Fibroblast of lung (primary cell): ENCODE results near the gene TSPOAP1. TPM values are rescaled to one million over a fixed set of nuclear protein-coding genes. Genes with fewer than 3 reads are reported as not detected.
"Not testable (repeated sequence)": the region's sequence is repeated elsewhere in the genome, so short reads cannot be mapped to it uniquely, and the experiment has no call there.

Experiments
- DNase-seq, 2 donors: peaks; one replicate each; pipeline versions ENCODE4 v3.0.0 to v3.0.0-alpha.2; 2010; ENCODE audit warnings: low read depth in 2 of 2
- H2AFZ ChIP-seq: 2 replicates; pipeline ENCODE4 v1.5.1; 2012; ENCODE audit warnings: low read length, control low read depth, inconsistent platforms
- H3K27ac ChIP-seq: 2 replicates; pipeline ENCODE4 v1.5.1; 2011; ENCODE audit warnings: low read length, control low read depth; ENCODE audit not compliant: insufficient read depth
- H3K27me3 ChIP-seq: 2 replicates; pipeline ENCODE4 v1.5.1; 2011; ENCODE audit warnings: mild to moderate bottlenecking, low read length; ENCODE audit not compliant: control insufficient read depth, insufficient read depth
- H3K36me3 ChIP-seq: 2 replicates; pipeline ENCODE4 v1.5.1; 2011; ENCODE audit warnings: low read length; ENCODE audit not compliant: control insufficient read depth, insufficient read depth
- H3K4me1 ChIP-seq: 2 replicates; pipeline ENCODE4 v1.5.1; 2011; ENCODE audit warnings: low read length; ENCODE audit not compliant: control insufficient read depth, insufficient read depth; ENCODE audit errors: extremely low read depth
- H3K4me2 ChIP-seq: 2 replicates; pipeline ENCODE4 v1.5.1; 2011; ENCODE audit warnings: low read length, control low read depth; ENCODE audit not compliant: insufficient read depth; ENCODE audit errors: extremely low read depth
- H3K4me3 ChIP-seq, 4 experiments: fragments of 200-600 bp in 1 of 4; sonication (generic) in 1 of 4; replicated peaks in 1 of 4; 2 replicates each; pipeline ENCODE4 v1.5.1; 2011 to 2016; ENCODE audit warnings: low read length in 4 of 4, low read depth in 3 of 4, mild to moderate bottlenecking in 3 of 4, control low read depth in 2 of 4, inconsistent platforms in 1 of 4, mixed read lengths in 1 of 4; ENCODE audit not compliant: insufficient read depth in 1 of 4; ENCODE audit errors: control extremely low read depth in 1 of 4
- H3K79me2 ChIP-seq: 2 replicates; pipeline ENCODE4 v1.5.1; 2012; ENCODE audit warnings: mild to moderate bottlenecking, low read length, inconsistent platforms; ENCODE audit not compliant: control insufficient read depth, insufficient read depth
- H3K9ac ChIP-seq: 2 replicates; pipeline ENCODE4 v1.5.1; 2011; ENCODE audit warnings: mild to moderate bottlenecking, low read length, control low read depth; ENCODE audit not compliant: insufficient read depth
- H3K9me3 ChIP-seq: 2 replicates; pipeline ENCODE4 v1.5.1; 2012; ENCODE audit warnings: low read depth, low read length; ENCODE audit not compliant: control insufficient read depth, insufficient read depth
- H4K20me1 ChIP-seq: 2 replicates; pipeline ENCODE4 v1.5.1; 2011; ENCODE audit warnings: low read length; ENCODE audit not compliant: control insufficient read depth, insufficient read depth; ENCODE audit errors: extremely low read depth
- EZH2 ChIP-seq: IDR thresholded peaks from 2 replicates; pipeline ENCODE4 v1.5.1; 2012; ENCODE audit warnings: low read length, control low read depth, mild to moderate bottlenecking; ENCODE audit errors: missing control alignments
- polyA plus RNA-seq, 2 donors: library from polyadenylated mRNA; depleted of rRNA in 1 of 2; stranded (reverse) in 1 of 2; unstranded in 1 of 2; fragments of >200 nt; gene quantifications; 2 replicates each; pipeline ENCODE4 v1.2.1, GENCODE V29; 2011 to 2012; ENCODE audit warnings: missing spikeins in 1 of 2
- total RNA-seq: library from RNA; depleted of rRNA; stranded (reverse); fragments of >200 nt; gene quantifications from 2 replicates; pipeline ENCODE4 v1.2.1, GENCODE V29; 2014
- TF ChIP-seq, protein P1 (sequence below), 2 donors: IDR thresholded peaks in 1 of 2; conservative IDR thresholded peaks in 1 of 2; 1 replicate in 1 of 2; 2 replicates in 1 of 2; pipeline ENCODE4 v1.5.1; 2011 to 2012; ENCODE audit warnings: low read length in 2 of 2, control low read depth in 1 of 2, inconsistent platforms in 1 of 2, low read depth in 1 of 2, mild to moderate bottlenecking in 1 of 2

The TSPOAP1 gene
- total and polyA plus RNA-seq, 2 donors (not counting 1 experiment from before 2014, with no cell fraction given), result 0.23 to 4.0 TPM

DNA sequence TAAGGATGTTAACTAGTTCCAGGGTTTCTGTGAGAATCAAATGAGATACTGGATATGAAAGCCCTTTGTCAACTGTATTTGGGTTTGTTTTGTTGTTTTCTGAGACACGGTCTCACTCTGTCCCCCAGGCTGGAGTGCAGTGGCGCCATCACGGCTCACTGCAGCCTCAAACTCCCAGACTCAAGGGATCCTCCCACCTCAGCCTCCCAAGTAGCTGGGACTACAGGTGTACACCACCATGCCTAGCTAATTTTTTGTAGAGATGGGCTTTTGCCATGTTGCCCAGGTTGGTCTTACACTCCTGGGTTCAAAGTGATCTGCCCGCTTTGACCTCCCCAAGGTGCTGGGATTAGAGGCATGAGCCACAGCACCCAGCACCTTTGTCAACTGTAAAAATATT, 14.5 kb upstream of the TSPOAP1 start:
- Histone ChIP-seq H3K4me1 (peaks cover 16% of the 10 kb centered on the region), H3K79me2 (no peaks in the 10 kb centered on the region), H2AFZ (no peak overlapping the region), H3K4me3 (no peak overlapping the region), H3K27ac (no peak overlapping the region), H3K9me3 (no peaks in the 10 kb centered on the region), H3K36me3 (peaks cover 9% of the 10 kb centered on the region), H3K4me2 (no peak overlapping the region), H3K27me3 (no peaks in the 10 kb centered on the region), H4K20me1 (no peaks in the 10 kb centered on the region), H3K9ac (no peak overlapping the region)
- TF ChIP-seq EZH2, result no peak
- TF ChIP-seq, protein P1, sequence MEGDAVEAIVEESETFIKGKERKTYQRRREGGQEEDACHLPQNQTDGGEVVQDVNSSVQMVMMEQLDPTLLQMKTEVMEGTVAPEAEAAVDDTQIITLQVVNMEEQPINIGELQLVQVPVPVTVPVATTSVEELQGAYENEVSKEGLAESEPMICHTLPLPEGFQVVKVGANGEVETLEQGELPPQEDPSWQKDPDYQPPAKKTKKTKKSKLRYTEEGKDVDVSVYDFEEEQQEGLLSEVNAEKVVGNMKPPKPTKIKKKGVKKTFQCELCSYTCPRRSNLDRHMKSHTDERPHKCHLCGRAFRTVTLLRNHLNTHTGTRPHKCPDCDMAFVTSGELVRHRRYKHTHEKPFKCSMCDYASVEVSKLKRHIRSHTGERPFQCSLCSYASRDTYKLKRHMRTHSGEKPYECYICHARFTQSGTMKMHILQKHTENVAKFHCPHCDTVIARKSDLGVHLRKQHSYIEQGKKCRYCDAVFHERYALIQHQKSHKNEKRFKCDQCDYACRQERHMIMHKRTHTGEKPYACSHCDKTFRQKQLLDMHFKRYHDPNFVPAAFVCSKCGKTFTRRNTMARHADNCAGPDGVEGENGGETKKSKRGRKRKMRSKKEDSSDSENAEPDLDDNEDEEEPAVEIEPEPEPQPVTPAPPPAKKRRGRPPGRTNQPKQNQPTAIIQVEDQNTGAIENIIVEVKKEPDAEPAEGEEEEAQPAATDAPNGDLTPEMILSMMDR (conservative IDR thresholded peaks at IDR 0.05 in 1 of 2, IDR thresholded peaks at IDR 0.05 in 1 of 2; ENCODE audit: low read depth in 1 of 2, low read length in 2 of 2), result no peak
- no peak for DNase-seq

DNA sequence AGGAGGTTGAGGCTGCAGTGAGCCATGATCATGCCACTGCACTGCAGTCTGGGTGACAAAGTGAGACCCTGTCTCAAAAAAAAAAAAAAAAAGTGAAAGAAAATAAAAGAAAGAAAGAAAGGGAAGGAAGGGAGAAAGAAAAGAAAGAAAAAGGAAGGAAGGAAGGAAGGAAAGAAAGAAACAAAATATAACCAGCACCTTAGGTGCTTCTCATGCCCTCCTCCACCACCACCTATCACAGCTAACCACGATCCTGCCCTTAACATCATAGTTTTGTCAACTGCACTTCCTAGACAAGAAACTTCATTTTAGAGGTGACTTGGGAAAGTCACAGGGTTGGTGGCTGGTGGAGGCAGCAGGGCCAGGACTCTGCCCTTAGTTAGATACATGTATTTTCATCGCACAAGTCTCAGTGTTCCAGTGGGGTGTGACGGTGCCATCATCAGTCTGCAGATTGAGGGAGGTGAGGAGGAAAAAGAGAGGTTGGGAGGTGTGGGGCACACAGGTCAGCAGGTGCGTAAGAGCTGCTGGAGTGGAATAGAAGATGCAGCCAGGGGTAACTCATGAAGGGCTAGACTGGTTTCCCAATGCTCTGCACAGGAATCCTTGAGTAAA, 13.4 kb upstream of the TSPOAP1 start:
- no peak for DNase-seq
- Histone ChIP-seq H3K27me3 (no peaks in the 10 kb centered on the region), H3K79me2 (no peaks in the 10 kb centered on the region)

DNA sequence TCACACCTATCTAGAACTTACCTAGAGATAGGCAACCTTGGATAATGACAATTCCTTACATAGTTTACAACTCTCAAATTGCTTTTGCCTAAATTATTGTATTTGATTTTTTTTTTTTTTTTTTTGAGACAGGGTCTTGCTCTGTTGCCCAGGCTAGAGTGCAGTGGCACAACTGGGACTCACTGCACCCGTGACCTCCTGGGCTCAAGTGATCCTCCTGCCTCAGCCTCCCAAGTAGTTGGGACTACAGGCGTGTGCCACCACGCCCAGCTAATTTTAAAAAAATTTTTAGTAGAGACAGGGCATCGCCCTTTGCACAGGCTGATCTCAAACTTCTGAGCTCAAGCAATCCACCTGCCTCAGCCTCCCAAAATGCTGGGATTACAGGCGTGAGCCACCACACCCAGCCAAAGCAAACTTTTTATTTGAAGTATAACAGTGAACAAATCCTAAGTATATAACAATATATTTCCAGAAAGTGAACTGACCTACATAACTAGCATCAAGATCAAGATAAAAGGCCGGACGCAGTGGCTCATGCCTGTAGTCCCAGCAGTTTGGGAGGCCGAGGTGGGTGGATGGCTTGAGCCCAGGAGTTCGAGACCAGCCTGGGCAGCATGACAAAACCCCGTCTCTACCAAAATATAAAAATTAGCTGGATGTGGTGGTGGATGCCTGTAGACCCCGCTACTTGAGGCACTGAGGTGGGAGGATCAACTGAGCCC, 12.7 kb upstream of the TSPOAP1 start:
- not testable (repeated sequence) for H3K4me2 ChIP-seq

More for the DNA sequence above, 13.4 kb upstream of the TSPOAP1 start:
- Histone ChIP-seq H4K20me1 (no peaks in the 10 kb centered on the region), H3K9me3 (no peaks in the 10 kb centered on the region), H3K27ac (no peak overlapping the region), H2AFZ (no peak overlapping the region), H3K36me3 (peaks cover 6% of the 10 kb centered on the region), H3K9ac (no peak overlapping the region), H3K4me3 (no peak overlapping the region), H3K4me1 (peaks cover 23% of the 10 kb centered on the region), H3K4me2 (no peak overlapping the region)
- TF ChIP-seq, protein P1 (conservative IDR thresholded peaks at IDR 0.05 in 1 of 2, IDR thresholded peaks at IDR 0.05 in 1 of 2; ENCODE audit: low read depth in 1 of 2, low read length in 2 of 2), result no peak
- no peak for TF ChIP-seq EZH2

More for the DNA sequence above, 12.7 kb upstream of the TSPOAP1 start:
- H4K20me1 ChIP-seq, H3K79me2 ChIP-seq, DNase-seq, H3K36me3 ChIP-seq, H2AFZ ChIP-seq, H3K27me3 ChIP-seq, H3K9ac ChIP-seq, H3K9me3 ChIP-seq, H3K27ac ChIP-seq, H3K4me3 ChIP-seq: not testable (repeated sequence)
- H3K4me1 ChIP-seq, result peaks cover 29% of the 10 kb centered on the region
